Left ventricle myocardium inferior (tissue), 1 donor: ENCODE data around the gene OR4C11. TPM values are rescaled to one million over a fixed set of nuclear protein-coding genes. Genes with fewer than 3 reads are reported as not detected.

Source experiments
- DNase-seq: peaks from one replicate; pipeline ENCODE4 v3.0.0-alpha.2; 2020
- H3K27ac ChIP-seq: fragments of 200-600 bp; replicated peaks from 2 replicates; pipeline ENCODE4 v1.8.0; 2021
- H3K27me3 ChIP-seq: fragments of 200-600 bp; 2 replicates; pipeline ENCODE4 v1.8.0; 2021; ENCODE audit warnings: low read depth
- H3K36me3 ChIP-seq: fragments of 200-600 bp; 2 replicates; pipeline ENCODE4 v1.8.0; 2021
- H3K4me1 ChIP-seq: fragments of 200-600 bp; 2 replicates; pipeline ENCODE4 v1.8.0; 2021
- H3K4me3 ChIP-seq: fragments of 200-600 bp; 2 replicates; pipeline ENCODE4 v1.8.0; 2021; ENCODE audit warnings: mild to moderate bottlenecking, moderate library complexity
- H3K9me3 ChIP-seq: fragments of 200-600 bp; replicated peaks from 2 replicates; pipeline ENCODE4 v1.8.0; 2021
- intact Hi-C: fragments of 100-400 bp; cut with micrococcal nuclease; formaldehyde crosslinking; loops from one replicate; pipeline ENCODE4 v1.11.0; 2022
- long read RNA-seq: library from polyadenylated mRNA; unstranded; transcript quantifications from one replicate; pipeline ENCODE4 v2.0.0, GENCODE V29; 2021
- total RNA-seq: library from RNA; stranded (reverse); fragmentation: NEBNext Ultra II Directional; extraction: Animal tissue kit (Norgen Biotek cat#: 25700); gene quantifications from one replicate; pipeline ENCODE4 v1.2.1, GENCODE V29; 2021
- TF ChIP-seq, protein P1 (sequence below): fragments of 200-600 bp; IDR thresholded peaks from 2 replicates; pipeline ENCODE4 v1.8.0; 2021; ENCODE audit warnings: antibody characterized with exemption, mild to moderate bottlenecking, borderline replicate concordance
- donor health status: DM: no; HTN: yes; CAD: no; lungs with severe emphysema.

Gene OR4C11, protein sequence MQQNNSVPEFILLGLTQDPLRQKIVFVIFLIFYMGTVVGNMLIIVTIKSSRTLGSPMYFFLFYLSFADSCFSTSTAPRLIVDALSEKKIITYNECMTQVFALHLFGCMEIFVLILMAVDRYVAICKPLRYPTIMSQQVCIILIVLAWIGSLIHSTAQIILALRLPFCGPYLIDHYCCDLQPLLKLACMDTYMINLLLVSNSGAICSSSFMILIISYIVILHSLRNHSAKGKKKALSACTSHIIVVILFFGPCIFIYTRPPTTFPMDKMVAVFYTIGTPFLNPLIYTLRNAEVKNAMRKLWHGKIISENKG
- total RNA-seq: not detected
- long read RNA-seq: 0 reads

DNA sequence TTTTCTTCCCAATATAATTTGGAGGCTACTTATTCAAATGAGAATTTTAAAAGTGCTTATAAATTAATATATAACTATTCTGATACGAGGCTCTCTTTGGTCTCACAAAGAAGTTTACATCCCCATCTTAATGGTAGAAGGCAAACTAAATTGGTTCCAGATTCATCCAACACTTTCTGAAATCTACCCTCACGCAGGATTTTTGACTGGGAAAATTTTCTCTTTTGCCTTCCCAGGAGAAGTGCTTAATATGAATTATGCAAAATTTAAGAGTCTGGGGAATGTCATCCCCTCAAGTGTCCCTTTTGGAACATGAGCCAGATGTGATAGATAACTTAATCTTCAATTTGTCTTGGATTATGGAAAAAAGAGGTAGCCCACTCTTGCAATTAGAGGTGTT is at the start of gene OR4C11:
OR4C11 (minus strand) TSS at position 101 of the 400 bp plus-strand sequence. CDS start 3,272 bp downstream, outside the sequence.
- no peaks in the 10 kb centered on the region for H3K4me1 ChIP-seq
- TF ChIP-seq, protein P1, sequence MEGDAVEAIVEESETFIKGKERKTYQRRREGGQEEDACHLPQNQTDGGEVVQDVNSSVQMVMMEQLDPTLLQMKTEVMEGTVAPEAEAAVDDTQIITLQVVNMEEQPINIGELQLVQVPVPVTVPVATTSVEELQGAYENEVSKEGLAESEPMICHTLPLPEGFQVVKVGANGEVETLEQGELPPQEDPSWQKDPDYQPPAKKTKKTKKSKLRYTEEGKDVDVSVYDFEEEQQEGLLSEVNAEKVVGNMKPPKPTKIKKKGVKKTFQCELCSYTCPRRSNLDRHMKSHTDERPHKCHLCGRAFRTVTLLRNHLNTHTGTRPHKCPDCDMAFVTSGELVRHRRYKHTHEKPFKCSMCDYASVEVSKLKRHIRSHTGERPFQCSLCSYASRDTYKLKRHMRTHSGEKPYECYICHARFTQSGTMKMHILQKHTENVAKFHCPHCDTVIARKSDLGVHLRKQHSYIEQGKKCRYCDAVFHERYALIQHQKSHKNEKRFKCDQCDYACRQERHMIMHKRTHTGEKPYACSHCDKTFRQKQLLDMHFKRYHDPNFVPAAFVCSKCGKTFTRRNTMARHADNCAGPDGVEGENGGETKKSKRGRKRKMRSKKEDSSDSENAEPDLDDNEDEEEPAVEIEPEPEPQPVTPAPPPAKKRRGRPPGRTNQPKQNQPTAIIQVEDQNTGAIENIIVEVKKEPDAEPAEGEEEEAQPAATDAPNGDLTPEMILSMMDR: no peak
- intact Hi-C loops: no loop called here

DNA sequence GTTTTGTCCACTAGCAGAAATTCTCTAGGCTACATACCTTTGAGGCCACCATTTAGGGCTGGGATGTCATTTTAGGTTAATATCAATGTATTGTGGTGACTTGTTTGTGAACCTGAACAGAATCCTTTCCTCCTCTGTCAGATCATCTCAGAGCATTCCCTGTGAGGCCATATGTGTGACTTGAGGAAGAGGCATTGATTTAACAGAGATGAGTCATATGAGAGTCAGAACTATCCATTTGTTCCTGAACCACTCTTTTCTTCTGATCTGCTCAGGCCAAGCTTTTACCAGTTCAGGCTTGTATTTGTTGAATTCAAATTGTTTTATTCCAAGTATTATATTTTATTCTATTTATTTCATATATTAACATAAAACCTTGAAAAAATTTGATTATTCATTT is 47.7 kb upstream of the OR4C11 start:
- no peak for DNase-seq
- Histone ChIP-seq H3K27ac (no peak overlapping the region), H3K4me3 (no peak overlapping the region), H3K9me3 (no peaks in the 10 kb centered on the region), H3K4me1 (no peaks in the 10 kb centered on the region), H3K27me3 (no peaks in the 10 kb centered on the region), H3K36me3 (no peaks in the 10 kb centered on the region)
- TF ChIP-seq, protein P1: no peak
- intact Hi-C loops: no loop called here

More for the DNA sequence above, at the start of gene OR4C11:
- Histone ChIP-seq H3K36me3 (no peaks in the 10 kb centered on the region), H3K4me3 (no peak within 1 kb of the TSS), H3K27me3 (no peaks in the 10 kb centered on the region), H3K27ac (no peak within 1 kb of the TSS), H3K9me3 (peaks cover 9% of the 10 kb centered on the region)
- no peak for DNase-seq

DNA sequence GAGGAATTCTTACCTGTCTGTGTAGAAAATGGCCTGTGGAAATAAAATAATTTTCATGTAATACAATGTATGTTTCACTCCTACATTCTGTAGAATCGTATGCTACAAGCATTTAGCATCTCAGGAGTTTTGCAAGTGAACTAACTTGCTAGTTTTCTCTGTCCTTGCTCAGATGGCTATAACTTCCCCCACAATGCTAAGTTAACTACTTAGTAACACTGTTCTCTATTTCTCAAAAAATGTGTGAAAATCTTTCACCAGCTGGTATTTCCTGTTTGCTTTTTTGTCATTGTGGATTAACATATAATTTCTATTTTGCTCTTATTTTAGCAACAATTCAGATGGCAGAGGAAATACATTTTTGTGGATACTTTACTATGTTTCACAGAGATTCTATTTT is 45.1 kb upstream of the OR4C11 start:
- H3K36me3 ChIP-seq: no peaks in the 10 kb centered on the region
- no peak for DNase-seq
- H3K9me3 ChIP-seq: no peaks in the 10 kb centered on the region
- no peak overlapping the region for H3K4me3 ChIP-seq
- TF ChIP-seq, protein P1: no peak
- no peaks in the 10 kb centered on the region for H3K27me3 ChIP-seq
- no peak overlapping the region for H3K27ac ChIP-seq
- intact Hi-C loops: no loop called here
- no peaks in the 10 kb centered on the region for H3K4me1 ChIP-seq

DNA sequence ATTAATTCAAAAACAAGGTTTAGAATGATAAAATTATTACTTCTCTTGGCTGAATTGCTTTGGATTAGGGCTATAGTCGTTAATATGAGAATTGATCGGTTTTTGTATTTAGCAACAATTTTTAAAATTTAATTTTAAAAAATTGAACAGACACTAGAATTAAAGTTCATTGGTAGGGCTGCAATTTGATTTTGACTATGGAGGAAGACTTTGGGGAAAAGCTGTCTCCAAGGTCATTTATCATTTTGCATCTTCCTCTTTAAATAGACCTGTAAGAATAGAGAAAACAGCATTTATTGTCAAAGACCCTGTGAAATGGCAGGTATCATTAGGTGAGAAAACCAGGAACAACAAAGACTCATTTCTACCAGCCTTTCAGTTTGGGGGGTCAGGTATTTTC is 40.6 kb upstream of the OR4C11 start, which contains the start of gene OR4S2:
OR4S2 (plus strand) TSS at position 301 of the 400 bp plus-strand sequence. CDS start 2,577 bp downstream, outside the sequence.
- Histone ChIP-seq H3K4me1 (no peaks in the 10 kb centered on the region), H3K27ac (no peak within 1 kb of the TSS), H3K27me3 (no peaks in the 10 kb centered on the region), H3K36me3 (no peaks in the 10 kb centered on the region), H3K9me3 (peaks cover 12% of the 10 kb centered on the region), H3K4me3 (no peak within 1 kb of the TSS)
- TF ChIP-seq, protein P1: no peak
- no peak for DNase-seq
- intact Hi-C loops: no loop called here

DNA sequence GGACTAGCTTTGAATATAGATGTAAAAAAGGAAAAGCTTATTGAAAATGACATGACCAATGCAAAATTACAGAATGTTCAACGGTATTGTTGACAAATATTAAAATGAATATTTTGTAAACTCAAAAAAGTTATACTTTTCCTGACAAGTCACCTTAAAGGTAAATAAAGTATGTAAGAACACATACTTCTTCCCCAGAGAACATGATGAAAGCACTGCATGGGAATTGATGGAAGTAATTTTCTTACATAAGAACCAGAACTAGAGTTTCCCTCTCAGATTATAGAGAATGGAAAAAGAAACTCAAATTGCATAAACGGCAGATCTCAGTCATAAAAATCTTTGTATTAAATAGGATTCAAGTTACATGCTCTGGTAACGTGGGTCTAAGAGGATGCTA is 27.4 kb upstream of the OR4C11 start, which contains the start of gene OR4P4:
OR4P4 (plus strand) TSS at position 301 of the 400 bp plus-strand sequence.
- H3K9me3 ChIP-seq: peaks cover 27% of the 10 kb centered on the region
- no peak within 1 kb of the TSS for H3K27ac ChIP-seq
- no peaks in the 10 kb centered on the region for H3K4me1 ChIP-seq
- no peaks in the 10 kb centered on the region for H3K36me3 ChIP-seq
- DNase-seq: no peak
- no peaks in the 10 kb centered on the region for H3K27me3 ChIP-seq
- TF ChIP-seq, protein P1: no peak
- no peak within 1 kb of the TSS for H3K4me3 ChIP-seq
- intact Hi-C loops: no loop called here
